Right lobe of liver (tissue), 4 donors: ENCODE data around the gene DOK5.

Experiments
- POLR2A ChIP-seq: fragments of 450-650 bp; IDR thresholded peaks from one replicate; pipeline ENCODE4 v1.6.1; 2017; ENCODE audit warnings: antibody characterized with exemption, mild to moderate bottlenecking
- TF ChIP-seq, protein P1 (sequence below), 4 donors: fragments of 200-600 bp in 3 of 4; fragments of 450-650 bp in 1 of 4; IDR thresholded peaks; one replicate each; pipeline versions ENCODE4 v1.5.1 to v1.8.0; 2016 to 2022; ENCODE audit warnings: antibody characterized with exemption in 4 of 4, mild to moderate bottlenecking in 2 of 4
- donor health status: DM: no; HTN: no; CAD: no.
- donor health status: DM: no; HTN: no; CAD: no.
- donor health status: DM: no; HTN: yes; CAD: no.

DNA sequence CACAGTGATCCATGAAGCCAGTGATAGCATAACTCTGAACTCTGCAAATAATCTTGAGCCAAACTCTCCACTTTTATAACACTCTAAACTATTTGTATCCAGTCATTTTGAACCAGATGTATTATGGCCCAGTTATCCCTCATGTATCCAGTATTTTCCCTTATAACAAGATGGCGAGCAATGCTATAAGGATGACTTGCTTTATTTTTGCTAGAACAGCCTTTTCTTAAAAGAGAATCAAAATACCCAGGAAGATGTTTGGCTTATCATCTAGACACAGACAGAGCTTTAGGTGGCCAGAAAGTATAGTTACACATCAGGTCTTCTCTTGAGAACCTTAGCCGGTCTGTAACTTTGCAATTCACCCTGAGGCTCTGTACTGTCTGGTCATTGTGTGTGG, 81.0 kb downstream of the DOK5 start:
- TF ChIP-seq, protein P1, sequence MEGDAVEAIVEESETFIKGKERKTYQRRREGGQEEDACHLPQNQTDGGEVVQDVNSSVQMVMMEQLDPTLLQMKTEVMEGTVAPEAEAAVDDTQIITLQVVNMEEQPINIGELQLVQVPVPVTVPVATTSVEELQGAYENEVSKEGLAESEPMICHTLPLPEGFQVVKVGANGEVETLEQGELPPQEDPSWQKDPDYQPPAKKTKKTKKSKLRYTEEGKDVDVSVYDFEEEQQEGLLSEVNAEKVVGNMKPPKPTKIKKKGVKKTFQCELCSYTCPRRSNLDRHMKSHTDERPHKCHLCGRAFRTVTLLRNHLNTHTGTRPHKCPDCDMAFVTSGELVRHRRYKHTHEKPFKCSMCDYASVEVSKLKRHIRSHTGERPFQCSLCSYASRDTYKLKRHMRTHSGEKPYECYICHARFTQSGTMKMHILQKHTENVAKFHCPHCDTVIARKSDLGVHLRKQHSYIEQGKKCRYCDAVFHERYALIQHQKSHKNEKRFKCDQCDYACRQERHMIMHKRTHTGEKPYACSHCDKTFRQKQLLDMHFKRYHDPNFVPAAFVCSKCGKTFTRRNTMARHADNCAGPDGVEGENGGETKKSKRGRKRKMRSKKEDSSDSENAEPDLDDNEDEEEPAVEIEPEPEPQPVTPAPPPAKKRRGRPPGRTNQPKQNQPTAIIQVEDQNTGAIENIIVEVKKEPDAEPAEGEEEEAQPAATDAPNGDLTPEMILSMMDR (IDR thresholded peaks at IDR 0.05): no peak
- no peak for TF ChIP-seq POLR2A
